KMS-11 (cell line): Measurements from ENCODE around the gene WFDC1.

Experiments
- H2AFZ ChIP-seq: fragments of 200-600 bp; sonication (generic); 2 replicates; pipeline ENCODE4 v1.6.1; 2016; ENCODE audit warnings: antibody characterized with exemption, mixed run types, low read depth
- H3K27ac ChIP-seq: fragments of 200-600 bp; sonication (generic); 2 replicates; pipeline ENCODE4 v1.6.1; 2016; ENCODE audit warnings: mild to moderate bottlenecking, mixed run types
- H3K27me3 ChIP-seq: fragments of 200-600 bp; sonication (generic); 2 replicates; pipeline ENCODE4 v1.6.1; 2017; ENCODE audit warnings: mild to moderate bottlenecking, low read depth, mixed run types, moderate library complexity; ENCODE audit not compliant: insufficient read depth
- H3K36me3 ChIP-seq: fragments of 200-600 bp; sonication (generic); 2 replicates; pipeline ENCODE4 v1.6.1; 2017; ENCODE audit warnings: mild to moderate bottlenecking, mixed run types; ENCODE audit not compliant: insufficient read depth
- H3K4me1 ChIP-seq: fragments of 200-600 bp; sonication (generic); 2 replicates; pipeline ENCODE4 v1.6.1; 2016; ENCODE audit warnings: mild to moderate bottlenecking, low read depth, mixed run types; ENCODE audit not compliant: poor library complexity, severe bottlenecking
- H3K4me2 ChIP-seq: fragments of 200-600 bp; sonication (generic); 2 replicates; pipeline ENCODE4 v1.7.0; 2016; ENCODE audit warnings: mild to moderate bottlenecking, mixed run types
- H3K4me3 ChIP-seq: fragments of 200-600 bp; sonication (generic); IDR thresholded peaks from 2 replicates; pipeline ENCODE4 v1.6.1; 2017; ENCODE audit warnings: low read depth, low read length, mixed read lengths; ENCODE audit not compliant: insufficient read depth
- H3K79me2 ChIP-seq: fragments of 200-600 bp; sonication (generic); 2 replicates; pipeline ENCODE4 v1.6.1; 2016; ENCODE audit warnings: low read depth, mixed run types; ENCODE audit not compliant: insufficient read depth
- H3K9ac ChIP-seq: fragments of 200-600 bp; sonication (generic); 2 replicates; pipeline ENCODE4 v1.6.1; 2016; ENCODE audit warnings: mild to moderate bottlenecking, mixed run types
- H4K20me1 ChIP-seq: fragments of 200-600 bp; sonication (generic); 2 replicates; pipeline ENCODE4 v1.6.1; 2016; ENCODE audit warnings: mild to moderate bottlenecking, mixed run types; ENCODE audit not compliant: insufficient read depth
- TF ChIP-seq, protein P1 (sequence below): fragments of 200-600 bp; sonication (generic); conservative IDR thresholded peaks from 2 replicates; pipeline ENCODE4 v1.6.1; 2017; ENCODE audit warnings: low read depth, mild to moderate bottlenecking, antibody characterized with exemption, low read length, moderate library complexity, mixed read lengths

WFDC1 gene

DNA sequence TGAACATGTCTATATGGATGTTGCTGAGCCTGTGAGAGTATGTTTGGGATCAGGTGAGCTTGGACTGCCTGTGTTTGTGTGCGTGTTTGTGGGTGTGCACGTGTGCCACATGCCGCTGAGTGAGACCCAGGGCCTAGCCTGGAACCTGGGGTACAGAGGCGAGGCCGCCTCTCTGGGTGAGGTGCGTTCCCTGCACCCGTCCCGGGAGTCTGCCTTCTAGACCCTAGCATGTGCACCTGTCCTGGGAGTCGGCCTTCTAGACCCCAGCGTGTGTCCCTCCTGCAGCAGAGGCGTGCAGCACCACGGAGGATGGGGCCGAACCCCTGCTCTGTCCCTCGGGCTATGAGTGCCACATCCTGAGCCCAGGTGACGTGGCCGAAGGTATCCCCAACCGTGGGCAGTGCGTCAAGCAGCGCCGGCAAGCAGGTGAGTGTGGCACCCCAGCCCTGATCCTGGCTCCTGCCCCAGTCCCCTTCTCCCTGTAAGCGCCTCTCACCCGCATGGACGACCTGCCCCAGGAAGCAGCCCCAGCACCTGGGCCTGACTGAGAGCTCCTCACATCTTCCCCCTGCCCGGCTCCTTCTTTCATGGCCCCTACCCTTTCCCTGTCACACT, 24.6 kb downstream of the WFDC1 start:
- H3K27me3 ChIP-seq: peaks cover 14% of the 10 kb centered on the region; the same call in 1 of the 2 replicates
- H2AFZ ChIP-seq: no peak overlapping the region
- no peaks in the 10 kb centered on the region for H3K4me1 ChIP-seq
- H3K4me3 ChIP-seq: no peak overlapping the region
- TF ChIP-seq, protein P1, sequence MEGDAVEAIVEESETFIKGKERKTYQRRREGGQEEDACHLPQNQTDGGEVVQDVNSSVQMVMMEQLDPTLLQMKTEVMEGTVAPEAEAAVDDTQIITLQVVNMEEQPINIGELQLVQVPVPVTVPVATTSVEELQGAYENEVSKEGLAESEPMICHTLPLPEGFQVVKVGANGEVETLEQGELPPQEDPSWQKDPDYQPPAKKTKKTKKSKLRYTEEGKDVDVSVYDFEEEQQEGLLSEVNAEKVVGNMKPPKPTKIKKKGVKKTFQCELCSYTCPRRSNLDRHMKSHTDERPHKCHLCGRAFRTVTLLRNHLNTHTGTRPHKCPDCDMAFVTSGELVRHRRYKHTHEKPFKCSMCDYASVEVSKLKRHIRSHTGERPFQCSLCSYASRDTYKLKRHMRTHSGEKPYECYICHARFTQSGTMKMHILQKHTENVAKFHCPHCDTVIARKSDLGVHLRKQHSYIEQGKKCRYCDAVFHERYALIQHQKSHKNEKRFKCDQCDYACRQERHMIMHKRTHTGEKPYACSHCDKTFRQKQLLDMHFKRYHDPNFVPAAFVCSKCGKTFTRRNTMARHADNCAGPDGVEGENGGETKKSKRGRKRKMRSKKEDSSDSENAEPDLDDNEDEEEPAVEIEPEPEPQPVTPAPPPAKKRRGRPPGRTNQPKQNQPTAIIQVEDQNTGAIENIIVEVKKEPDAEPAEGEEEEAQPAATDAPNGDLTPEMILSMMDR: no peak
- no peak overlapping the region for H3K9ac ChIP-seq
- no peak overlapping the region for H3K4me2 ChIP-seq
- no peaks in the 10 kb centered on the region for H3K79me2 ChIP-seq
- no peaks in the 10 kb centered on the region for H3K36me3 ChIP-seq
- no peaks in the 10 kb centered on the region for H4K20me1 ChIP-seq
- H3K27ac ChIP-seq: no peak overlapping the region

- Histone ChIP-seq H3K27ac (no peak overlapping the region), H3K4me1 (no peaks in the 10 kb centered on the region), H3K9ac (no peak overlapping the region), H3K79me2 (no peaks in the 10 kb centered on the region), H3K4me3 (no peak overlapping the region), H3K36me3 (no peaks in the 10 kb centered on the region), H4K20me1 (no peaks in the 10 kb centered on the region), H3K27me3 (peaks cover 17% of the 10 kb centered on the region; the same call in 1 of the 2 replicates), H3K4me2 (no peak overlapping the region), H2AFZ (no peak overlapping the region)
- TF ChIP-seq, protein P1: no peak
Observed at GRCh38 chr16:84320511-84320910, 25.8 kb downstream of the WFDC1 start.

GRCh38 chr16:84321932-84322331, 27.3 kb downstream of the WFDC1 start:
- H3K4me2 ChIP-seq: no peak overlapping the region
- H3K27me3 ChIP-seq: peaks cover 17% of the 10 kb centered on the region; the same call in 1 of the 2 replicates
- TF ChIP-seq, protein P1: no peak
- no peak overlapping the region for H2AFZ ChIP-seq
- no peaks in the 10 kb centered on the region for H3K79me2 ChIP-seq
- H4K20me1 ChIP-seq: no peaks in the 10 kb centered on the region
- H3K9ac ChIP-seq: no peak overlapping the region
- H3K4me3 ChIP-seq: no peak overlapping the region
- no peaks in the 10 kb centered on the region for H3K36me3 ChIP-seq
- no peak overlapping the region for H3K27ac ChIP-seq
- H3K4me1 ChIP-seq: no peaks in the 10 kb centered on the region

- Histone ChIP-seq H3K27ac (no peak overlapping the region), H3K27me3 (peaks cover 22% of the 10 kb centered on the region; the same call in 1 of the 2 replicates), H3K9ac (no peak overlapping the region), H3K4me2 (no peak overlapping the region), H2AFZ (no peak overlapping the region), H4K20me1 (no peaks in the 10 kb centered on the region), H3K4me3 (no peak overlapping the region), H3K4me1 (no peaks in the 10 kb centered on the region), H3K79me2 (no peaks in the 10 kb centered on the region), H3K36me3 (no peaks in the 10 kb centered on the region)
- TF ChIP-seq, protein P1: no peak
Observed at GRCh38 chr16:84322749-84323148, 28.1 kb downstream of the WFDC1 start.
